SIG-M5 treated with dmso at 0.1 percent for 504 hours (cell line): Measurements from ENCODE around the gene SALL2.

ENCODE experiments used
- DNase-seq: peaks from one replicate; lab custom pipeline; 2025; ENCODE audit not compliant: unreplicated experiment; lab: John Stamatoyannopoulos, UW

SALL2 gene

DNA sequence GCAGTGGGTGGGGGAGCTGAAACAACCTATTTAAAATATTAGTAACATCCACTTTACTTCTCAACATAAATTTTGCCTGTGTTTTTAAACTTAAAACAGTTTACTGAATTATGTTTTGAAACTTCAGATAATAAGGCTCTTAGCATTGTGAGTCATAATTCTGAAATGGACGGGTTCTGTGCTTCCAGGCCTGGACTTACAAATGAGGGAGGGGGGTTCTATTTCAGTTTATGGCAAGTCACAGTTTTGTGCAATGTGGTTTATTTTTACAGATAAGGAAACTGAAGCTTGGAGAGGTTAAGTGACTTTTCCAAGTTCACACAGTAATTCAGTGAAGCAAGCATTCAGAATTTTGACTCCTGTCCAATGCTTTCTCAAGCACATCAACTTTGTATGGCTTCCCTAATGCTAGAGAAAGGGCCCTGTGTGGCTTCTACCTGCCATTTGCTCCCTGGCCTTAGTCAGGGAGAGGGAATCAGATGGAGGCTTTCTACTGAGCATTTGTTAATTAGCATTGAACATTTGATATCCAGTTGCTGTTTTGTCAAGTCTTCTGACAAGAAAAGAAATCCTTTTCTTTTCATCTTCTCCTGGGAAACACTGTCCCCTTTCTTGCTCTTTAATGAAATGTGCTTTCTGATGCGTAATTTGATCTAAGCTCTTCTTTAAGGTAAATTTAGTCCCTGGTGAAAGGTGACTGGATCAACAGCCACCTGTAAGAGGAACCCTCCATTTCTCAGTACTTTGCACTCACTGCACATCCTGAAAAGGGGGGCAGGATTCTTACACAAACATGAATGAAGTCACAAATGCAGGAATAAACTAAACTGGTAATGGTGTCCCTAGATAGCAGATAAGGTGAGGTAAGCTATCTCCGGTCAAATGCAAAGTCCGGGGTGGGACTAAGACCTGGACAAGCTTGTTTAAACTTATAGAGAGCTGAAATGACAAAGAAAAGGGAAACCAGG, 2.5 kb upstream of the SALL2 start:
- peak; percentile 88 for DNase-seq

DNA sequence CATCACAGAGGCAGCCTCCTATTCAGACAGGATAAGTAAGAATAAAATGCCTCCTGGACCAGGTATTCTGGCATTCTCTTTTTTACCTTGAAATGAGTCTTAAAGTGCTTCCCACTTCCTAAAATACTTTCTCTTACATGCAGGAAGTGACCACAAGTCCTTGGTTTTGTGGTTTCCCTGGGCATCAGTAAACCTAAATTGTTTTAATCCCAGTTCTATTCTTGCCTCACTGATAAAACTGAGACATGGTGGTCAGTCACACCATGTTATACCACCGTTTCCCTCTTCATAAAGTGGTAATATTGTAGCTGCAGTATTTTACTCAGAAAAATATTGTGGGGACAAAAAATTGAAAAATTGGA, 1.2 kb upstream of the SALL2 start:
- DNase-seq: peak; percentile 32

DNA sequence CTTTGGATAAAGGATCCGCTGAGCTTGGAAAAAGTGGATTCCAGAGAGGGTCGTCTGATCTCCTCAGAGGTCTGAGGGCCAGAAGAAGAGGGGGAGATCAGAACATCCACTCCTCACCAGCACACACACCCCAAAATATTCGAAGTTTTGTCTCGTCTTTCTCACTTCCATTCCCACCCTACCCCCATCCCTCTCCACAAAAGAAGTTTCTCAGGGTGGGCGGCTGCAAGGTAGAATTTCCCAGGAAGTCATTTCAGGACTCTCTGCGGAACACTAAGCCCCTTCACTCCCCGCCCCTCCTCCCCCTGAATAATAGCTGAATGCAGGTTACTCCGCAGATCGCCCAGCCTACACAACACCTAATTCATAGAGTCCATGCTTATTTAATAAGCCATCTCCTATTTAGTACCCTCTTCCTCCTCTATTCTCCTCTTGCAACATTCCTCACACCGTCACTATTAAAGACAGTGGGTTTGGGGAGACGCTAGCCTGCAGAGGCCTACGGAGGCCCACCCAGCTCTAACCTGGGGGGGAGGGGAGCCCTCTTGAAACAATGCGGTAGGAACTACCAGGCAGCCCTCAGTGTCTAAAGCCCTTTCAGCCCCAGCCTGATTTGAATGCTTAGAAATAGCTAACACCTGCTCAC, 649 bp upstream of the SALL2 start:
- peak; percentile 48 for DNase-seq

DNA sequence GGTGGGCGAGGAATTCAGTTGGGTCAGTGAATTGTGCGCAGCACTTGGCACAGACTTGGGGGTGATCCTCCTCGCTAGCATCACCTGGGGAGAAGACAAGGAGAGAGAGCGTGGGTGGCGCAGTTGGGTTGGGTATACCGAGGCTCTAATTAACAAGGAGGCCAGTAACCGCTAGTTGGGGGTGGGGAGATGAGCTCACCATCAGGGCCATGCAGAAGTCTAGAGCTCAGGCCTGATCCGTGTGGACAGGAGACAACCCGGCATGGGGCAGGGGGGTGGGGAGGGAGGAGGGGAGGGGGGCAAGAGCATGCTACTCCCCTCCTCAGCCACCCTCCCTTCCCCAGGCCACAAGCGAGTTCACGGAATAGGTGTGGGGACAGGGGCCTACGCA, 580 bp downstream of the SALL2 start:
- DNase-seq: no peak

DNA sequence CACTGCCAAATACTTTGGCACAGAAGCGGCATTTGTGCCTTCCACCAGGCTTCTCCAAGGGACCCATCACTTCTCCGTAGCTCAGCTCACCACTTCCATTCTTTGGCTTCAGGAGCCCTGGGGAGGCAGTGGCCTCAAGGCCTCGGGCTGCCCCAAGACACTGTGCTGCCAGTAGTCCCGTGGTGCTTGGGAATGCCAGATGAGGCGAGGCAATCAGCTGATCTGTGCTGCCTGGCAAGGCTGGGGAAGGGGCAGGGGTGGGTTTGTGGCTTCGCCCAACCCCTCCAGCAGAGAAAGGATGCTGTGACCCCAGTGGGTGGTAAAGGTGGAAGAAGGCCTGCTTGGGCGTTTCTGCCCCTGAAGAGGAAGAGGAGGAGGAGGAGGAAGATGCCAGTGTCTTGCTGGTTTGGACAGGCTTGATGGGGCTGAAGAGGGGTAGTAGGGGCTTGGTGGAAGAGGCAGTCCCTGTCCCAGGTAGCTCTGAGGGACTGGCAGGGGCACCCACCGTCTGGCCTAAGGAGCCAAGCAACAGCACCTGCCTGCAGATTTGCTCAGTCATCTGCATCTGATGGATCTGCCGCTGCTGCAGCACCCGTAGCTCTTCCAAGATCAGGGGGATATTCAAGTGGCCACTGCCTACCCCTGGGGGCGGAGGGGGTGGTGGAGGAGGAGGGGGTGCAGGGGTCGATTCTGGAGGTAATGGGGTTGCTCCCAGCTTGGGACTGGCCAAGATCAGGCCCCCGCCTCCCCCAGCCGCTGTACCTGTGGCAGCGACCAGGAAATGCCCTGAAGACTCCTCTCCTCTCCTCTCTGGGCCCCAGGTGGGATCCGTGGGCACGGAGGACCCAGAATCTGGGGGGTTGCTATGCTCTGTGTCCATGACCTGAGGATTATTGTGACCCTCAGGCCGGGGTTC, 1.3 kb downstream of the SALL2 start:
- DNase-seq: no peak

DNA sequence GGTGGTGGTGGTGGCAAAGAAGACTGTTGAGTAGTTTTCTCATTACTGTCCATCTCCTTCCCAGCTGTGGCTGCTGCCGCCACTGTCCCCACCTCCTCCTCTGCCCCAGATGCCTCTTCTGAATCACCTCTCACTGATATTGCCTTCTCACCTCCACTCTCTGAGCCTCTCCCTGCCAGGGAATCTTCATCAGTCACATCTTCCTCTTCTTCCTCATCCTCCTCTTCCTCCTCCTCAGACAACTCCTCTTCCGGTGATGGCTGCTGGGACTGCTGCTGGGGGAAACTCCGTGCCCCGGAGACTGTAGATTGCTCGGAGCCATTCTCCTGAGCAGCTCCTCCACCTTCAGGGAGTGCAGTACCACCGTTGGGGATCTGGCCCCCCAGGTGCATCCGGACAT, 2.9 kb downstream of the SALL2 start:
- DNase-seq: no peak

DNA sequence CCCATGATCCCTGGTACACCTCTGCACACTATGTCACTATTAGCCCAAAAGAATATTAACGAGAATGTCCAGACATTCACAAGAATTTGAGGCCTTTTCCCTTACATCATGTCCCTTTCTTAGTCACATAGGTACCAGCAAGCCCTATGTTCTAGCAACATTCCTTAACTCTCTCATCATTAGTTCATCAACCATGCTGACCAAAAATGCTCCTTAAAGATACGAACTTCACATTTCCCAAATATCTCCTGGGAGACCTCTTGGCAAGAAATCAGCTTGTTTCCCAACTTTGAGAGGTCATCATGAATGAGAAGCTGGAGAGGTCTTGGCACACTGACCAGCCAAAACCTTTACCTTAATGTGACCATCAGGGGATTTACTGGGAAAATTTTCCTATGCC, 4.6 kb downstream of the SALL2 start:
- DNase-seq: no peak

DNA sequence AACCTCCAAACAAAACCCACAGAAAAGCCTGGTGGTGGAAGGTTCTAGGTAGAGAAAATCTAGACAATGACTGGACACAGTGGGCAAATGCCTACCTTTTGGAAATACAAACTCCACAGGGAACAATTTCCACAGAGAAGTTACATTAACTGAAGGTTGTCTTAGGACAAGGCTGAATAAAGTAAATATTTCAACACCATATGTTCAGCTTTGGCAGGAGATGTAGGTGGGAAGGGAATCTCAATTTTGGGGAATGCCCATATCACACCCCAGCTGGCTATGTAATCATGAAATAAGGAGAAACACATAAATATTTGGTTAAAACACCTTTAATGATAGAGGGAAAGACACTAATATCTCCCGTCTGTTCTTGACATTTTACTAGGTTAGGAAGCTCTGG, 5.4 kb downstream of the SALL2 start:
- DNase-seq: no peak

DNA sequence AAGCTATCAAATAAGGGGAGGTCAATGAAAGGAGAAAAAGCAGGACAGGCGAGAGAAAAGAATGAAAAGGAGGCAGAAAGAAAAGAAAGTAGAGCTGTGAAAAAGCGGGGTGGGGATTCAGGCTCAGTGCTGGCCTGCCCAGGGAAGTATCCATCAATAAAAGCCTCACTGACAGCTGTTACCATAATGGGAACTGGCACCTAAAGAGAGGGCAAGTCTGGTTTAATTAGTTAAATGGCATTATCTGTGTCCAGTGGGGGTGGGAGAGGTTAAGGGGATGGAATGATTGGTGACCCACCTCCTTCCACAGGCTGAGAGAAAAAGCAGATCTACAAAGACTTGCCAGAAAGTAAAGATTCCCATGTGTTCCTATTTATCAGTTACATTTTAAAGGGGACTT, 7.4 kb downstream of the SALL2 start:
- no peak for DNase-seq

DNA sequence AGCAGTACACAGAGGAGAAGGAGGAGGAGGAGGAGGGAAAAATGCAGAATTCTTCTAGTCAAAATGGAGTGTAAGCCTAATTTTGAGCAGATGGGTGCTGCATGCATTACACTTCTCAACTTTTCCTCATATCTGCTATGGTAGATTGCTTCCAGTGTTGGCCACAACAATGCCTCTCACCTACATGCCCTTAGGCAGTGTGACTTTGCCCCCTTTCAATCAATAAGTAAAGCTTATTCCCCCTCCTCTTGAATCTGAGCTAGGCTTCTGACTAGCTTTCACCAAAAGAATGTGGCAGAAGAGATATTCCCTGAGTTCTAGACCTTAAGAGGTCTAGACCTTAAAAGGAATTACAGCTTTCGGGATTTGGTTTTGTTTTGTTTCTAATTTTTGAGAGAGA, 11.8 kb downstream of the SALL2 start:
- DNase-seq: no peak

DNA sequence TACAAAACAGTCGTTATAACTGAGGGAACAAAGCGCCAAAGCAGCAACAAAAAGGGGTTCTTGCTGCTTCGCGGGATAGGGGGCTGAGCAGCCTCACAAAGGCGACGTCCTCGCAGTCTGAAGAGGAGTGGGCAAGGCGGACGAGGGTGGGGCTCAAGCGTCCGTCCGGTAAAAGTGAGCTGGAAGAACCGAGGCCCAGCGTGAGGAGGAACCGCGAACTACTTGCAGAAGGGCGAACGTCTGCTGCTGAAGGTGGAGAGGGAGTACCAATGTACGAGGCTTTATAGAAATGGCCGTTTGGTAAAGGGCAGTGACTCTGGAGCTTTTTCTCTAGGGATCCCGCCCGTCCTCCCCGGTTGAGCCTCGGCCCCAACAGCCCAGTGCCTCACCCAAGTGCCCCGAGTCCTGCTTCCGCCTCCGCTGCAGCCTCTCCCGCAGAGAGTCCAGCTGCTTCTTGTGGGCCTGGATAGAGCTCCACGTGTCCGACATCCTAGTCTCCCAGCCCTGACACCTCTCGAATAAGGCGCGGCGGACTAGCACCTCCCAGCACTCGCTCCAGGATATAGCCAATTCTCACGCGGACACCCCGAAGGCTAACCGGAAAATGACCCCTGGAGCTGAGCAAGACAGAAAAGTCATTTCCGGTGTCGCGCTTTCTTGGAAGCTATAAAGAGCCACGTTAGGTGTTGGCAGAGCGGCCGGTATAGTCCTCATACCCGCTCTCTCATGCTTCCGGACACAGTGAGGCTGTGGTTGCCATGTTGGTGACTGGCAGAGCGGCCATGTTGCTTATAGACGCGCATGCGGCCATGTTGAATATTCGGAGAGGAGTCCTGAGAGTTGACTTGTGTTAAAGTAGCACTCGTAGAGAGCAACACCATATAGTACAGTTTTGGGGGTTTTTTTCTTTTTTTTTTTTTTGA, 15.2 kb downstream of the SALL2 start, which contains the start of gene METTL3:
METTL3 (minus strand) TSS at position 606 of the 923 bp plus-strand sequence; CDS start at position 489, 117 bp downstream.
- peak; percentile 99 for DNase-seq

DNA sequence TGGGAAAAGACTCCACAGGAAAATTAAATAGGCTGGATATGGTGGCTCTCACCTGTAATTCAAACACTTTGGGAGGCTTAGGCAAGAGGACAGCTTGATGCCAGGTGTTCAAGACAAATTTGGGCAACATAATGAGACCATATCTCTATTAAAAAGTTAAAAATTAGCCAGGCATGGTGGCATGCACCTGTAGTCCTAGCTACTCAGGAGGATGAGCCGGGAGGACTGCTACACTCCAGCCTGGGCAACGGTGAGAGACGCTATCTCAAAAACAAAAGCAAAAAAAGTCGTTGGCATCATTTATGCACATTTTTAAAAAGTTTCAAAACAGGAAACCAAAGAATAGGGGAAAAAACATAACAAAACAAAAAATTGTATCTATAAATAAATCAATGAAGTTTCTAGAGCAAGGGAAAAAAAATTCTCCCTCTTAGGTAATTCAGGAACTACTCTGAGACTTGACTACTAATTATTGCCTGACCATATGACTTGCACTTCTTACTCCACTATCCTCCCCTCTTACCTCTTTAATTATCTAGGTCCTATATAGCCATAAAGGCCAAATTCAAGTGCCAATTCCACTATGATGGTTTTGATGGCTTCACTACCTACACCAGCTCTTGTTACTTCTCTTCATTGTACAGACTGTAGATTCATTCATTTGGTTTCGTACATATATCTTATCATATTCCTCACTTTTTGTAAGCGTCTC, 16.6 kb downstream of the SALL2 start:
- peak; percentile 40 for DNase-seq

DNA sequence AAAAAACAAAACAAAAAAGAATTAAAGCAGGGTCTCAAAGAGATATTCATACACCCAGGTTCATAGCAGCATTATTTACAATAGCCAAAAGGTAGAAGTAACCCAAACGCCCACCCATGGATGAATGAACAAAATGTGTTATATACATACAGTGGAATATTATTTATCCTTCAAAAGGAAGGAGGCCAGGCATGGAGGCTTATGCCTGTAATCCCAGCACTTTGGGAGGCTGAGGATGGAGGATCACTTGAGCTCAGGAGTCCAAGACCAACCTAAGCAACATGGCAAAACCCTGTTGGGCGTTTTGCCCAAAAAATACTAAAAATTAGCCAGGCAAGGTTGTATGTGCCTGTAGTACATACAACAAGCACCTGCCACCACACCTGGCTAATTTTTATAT, 19.6 kb downstream of the SALL2 start:
- no peak for DNase-seq

DNA sequence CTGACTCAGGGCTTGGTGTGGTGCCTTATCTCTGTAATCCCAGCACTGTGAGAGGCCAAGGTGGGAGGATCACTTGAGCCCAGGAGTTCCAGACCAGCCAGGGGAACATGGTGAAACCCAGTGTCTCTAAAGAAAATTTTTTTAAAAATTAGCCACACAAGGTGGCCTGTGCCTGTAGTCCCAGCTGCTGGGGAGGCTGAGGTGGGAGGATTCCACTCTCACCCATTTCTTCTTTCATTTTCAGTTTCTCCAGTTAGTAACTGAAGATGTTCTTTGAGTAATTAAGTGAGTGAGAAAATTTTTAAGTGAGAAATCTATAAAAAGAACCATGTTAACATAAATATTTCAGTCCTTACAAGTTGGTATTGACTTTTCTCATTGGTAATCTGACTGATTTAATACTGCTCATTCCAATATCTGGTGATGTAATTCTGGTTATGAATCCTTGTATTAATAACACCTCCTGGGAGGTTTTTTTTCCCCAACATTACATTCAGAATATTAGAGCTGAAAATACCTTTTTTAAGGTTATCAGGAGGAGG, 21.1 kb downstream of the SALL2 start:
- no peak for DNase-seq

DNA sequence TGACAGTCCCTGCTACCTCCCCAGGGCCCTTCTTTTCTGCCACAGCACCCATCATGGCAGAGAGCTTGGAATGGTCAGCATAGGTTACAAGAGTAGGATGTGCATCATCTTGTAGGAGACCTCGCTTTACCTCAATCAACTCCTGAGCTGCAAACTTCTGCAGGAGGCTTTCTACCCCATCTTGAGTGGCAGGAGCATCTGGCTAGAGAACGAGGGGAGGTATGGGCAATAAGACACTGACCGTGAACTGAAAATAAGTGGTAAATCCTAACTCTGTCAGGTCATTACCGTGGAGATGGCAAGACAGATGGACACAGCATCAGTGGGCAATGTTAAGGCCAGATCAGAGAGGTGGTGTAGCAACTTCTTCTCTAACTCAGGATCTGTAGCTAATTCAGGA, 22.8 kb downstream of the SALL2 start:
- DNase-seq: no peak

DNA sequence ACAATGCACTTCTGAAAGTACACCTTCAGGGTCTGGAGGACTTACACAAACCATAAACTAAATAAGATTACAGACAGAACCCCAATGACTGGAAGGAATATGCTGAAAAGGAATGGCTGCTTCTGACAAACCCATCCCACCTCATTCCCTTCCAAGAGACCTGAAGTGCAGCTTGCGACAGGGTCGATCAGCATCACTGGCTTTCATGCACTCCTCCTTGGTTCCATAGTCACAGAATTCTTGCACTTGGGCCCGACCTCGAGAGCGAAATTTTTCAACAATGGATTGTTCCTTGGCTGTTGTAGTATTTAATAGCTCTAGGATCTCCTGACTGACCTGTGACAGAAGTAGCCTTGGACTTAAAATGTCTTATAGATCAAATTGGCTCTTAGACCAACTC, 24.6 kb downstream of the SALL2 start:
- DNase-seq: no peak

DNA sequence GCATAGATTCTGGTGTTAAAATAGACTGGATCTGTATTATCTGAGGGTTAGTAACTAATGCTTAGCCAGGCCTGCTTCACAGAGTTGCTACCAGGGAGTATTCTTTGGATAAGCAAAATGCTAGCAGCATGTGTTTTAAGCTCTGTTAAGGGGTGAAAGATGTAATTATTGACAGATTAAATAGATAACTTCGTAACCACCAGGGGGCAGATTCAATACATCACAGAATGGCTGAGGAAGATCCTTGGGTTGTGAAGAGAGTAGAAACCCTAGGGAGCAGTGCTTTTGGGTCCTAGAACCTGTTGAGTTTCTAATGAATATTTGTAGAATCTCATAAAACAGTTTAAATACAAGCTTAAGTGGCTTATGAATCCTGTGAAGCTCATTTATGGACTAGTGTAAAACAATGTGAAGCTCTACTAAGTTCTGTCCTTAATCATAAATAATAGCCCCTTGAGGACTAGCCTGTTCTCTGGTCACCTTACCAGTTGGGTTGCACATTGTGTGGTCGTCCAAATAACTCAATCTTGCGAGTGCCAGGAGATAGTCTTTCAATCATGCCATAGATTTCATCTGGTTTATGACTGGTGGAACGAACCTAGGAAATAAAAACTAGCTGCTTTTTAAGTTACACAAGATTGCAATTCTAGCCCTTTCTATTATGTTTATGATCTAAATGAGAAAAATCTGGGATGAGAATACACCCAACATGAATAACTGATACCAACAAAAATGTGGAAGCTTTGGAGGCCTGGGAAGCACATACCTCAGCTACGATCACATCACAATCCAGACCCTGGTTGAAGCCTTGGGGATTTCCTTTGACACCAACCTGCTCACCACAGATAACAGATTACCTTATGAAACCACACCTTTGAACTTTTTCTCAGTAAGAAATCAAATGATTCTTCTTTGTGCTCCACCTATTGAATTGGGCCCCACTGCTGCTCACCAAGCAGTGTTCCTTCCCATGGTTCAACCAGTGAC, 27.3 kb downstream of the SALL2 start:
- peak; percentile 57 for DNase-seq

DNA sequence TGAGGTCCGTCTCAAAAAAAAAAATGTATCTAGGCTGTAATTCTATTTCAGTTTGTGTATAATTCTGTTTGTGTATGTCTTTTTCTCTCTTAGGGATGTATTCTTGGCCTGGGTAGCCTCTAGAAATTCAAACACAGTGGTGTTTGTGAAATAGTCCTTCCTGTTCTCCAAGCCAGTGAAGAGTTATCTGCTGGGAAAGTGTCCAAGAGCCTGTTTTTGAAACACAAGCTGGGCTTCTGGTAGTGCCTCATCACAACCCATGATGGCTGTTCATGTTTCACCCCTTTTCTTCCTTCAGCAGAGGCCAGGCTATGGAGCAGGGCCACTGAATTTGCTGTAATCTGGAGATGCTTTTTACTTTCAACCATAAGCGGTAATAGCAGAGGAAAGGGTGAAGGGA, 29.7 kb downstream of the SALL2 start:
- DNase-seq: no peak
